A549 treated with dexamethasone at 1 μM for 4 hours (cell line): ENCODE results near the gene BEX5. TPM values are rescaled to one million over a fixed set of nuclear protein-coding genes. Genes with fewer than 3 reads are reported as not detected.

Experiments
- total RNA-seq: library from RNA; stranded (reverse); fragments of 200-300 nt; extraction: Qiagen RNA extraction; gene quantifications from 5 replicates; pipeline ENCODE4 v1.2.3, GENCODE V29; 2022

Gene BEX5
- total RNA-seq: not detected in 5 replicates

DNA sequence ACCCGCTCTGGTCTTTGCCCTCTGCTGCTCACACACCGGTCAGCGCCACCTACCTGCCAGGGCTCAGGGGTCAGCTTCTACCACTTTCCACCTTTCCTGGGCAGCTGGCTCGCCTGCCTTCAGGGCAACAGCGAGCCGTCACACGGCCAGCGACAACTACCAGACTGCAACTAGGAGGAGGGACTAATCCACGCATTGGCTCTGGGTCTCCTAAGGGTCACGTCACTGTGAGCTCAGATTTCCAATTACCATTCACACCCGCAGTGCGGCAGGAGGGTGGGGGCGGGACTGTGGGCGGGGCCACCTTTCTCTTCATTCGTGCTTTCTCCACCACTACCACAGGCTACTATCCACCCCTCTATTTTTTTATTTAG, at the start of gene BEX5:
TSS of gene BEX5 (minus strand) at position 172 of the 374 bp plus-strand sequence. CDS start 1,712 bp downstream, outside the sequence.

DNA sequence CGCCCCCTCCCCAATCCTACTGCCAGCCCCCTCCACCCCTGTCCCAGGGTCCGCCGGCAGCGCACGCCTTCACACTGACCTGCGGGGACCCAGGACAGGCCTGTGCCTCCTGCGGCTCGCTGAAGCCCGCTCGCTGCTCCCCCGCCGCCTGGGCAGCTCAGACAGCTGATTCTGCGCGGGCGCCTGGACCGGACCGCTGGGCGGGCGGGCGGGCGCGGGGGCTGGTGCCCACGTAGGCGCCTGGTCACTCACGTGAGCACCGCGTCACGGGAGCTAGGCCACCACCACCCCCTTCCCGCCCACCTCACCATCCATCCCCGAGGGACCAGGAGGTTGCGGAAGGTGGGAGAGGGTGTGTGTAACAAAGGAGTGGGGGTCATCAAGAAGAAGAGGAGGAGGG, 13.5 kb downstream of the BEX5 start, which contains the start of gene TCEAL6:
TSS of gene TCEAL6 (minus strand) at position 208 of the 400 bp plus-strand sequence.

DNA sequence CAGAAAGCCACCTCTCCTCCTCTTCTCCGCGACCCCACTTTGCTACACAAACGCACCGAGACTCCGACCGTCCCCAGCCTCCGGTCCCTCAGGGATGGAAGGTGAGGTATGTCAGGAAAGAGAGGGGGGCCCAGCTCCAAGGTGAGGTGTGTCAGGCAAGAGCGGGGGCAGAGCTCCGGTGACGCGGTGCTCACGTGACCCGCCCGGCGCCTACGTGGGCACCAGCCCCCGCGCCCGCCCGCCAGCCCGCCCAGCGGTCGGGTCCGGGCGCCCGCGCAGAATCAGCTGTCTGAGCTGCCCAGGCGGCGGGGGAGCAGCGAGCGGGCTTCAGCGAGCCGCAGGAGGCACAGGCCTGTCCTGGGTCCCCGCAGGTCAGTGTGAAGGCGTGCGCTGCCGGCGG, 30.3 kb downstream of the BEX5 start, which contains the start of gene TCEAL2:
TSS of gene TCEAL2 (plus strand) at position 244 of the 400 bp plus-strand sequence. CDS start 1,152 bp downstream, outside the sequence.

Other genes with a start within 250 kb of the BEX5 start
- 0.01 to 0.02 TPM in 2 of 5 replicates, not detected in the others for gene ZMAT1, start 223.9 kb downstream of the BEX5 start, total RNA-seq
- not detected in 5 replicates for gene TCEAL2, start 30.3 kb downstream of the BEX5 start, total RNA-seq
- not detected in 5 replicates for gene TCEAL6, start 13.5 kb downstream of the BEX5 start, total RNA-seq
- gene TCP11X1, start 59.3 kb upstream of the BEX5 start, total RNA-seq: not detected in 5 replicates
- 0.07 TPM in 1 of 5 replicates, not detected in the others for gene NXF2, start 91.2 kb upstream of the BEX5 start, total RNA-seq